Activated T-cell treated with anti-CD3 and anti-CD28 coated beads for 48 hours (primary cell): ENCODE measurements around the gene DGKD.

Experiments
- DNase-seq: peaks from one replicate; pipeline ENCODE4 v3.0.0-alpha.2; 2020; ENCODE audit warnings: low read depth

The DGKD gene

DNA sequence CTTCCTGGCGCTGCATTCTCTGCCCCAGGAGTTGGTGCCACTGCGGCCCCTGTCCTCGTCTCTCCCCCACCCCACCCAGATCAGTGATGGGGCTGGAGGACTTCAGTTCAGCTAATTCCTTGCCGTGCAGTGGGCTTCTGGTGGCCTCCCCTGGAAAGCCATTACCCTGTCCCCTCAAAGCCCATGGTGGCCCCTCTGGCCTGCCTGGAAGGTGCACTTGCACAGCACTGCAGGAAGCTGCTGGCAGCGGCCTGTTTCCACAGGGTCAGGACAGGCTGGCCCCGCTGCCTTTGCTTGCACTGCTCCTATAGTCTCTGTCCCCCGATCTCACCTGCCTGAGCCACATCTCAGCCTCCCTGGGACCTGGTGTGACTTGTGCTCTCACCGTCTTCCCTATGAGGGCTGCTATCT is 107.2 kb downstream of the DGKD start:
- DNase-seq = no peak

DNA sequence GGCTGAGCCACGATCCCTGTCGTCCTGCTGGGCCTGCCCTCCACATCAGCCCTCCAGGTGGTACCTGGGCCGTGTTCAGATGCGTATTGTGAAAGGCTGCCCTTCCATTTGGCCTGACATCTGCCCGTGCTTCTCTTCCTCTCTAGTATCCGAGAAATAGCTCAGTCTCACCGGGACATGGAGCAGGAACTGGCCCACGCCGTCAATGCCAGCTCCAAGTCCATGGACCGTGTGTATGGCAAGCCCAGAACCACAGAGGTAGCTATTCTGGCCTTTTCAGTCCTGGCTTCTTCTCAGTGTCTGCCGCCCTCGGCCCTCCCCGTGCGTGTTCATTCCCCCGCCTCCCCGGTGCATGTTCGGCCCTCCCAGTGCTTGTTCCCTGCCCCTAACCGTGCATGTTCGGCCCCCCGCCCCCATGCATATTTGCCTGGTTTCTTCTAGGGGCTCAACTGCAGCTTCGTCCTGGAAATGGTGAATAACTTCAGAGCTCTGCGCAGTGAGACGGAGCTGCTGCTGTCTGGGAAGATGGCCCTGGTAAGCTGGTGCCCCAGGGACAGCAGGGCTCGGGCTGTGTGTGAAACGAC is 108.0 kb downstream of the DGKD start:
- DNase-seq = no peak

DNA sequence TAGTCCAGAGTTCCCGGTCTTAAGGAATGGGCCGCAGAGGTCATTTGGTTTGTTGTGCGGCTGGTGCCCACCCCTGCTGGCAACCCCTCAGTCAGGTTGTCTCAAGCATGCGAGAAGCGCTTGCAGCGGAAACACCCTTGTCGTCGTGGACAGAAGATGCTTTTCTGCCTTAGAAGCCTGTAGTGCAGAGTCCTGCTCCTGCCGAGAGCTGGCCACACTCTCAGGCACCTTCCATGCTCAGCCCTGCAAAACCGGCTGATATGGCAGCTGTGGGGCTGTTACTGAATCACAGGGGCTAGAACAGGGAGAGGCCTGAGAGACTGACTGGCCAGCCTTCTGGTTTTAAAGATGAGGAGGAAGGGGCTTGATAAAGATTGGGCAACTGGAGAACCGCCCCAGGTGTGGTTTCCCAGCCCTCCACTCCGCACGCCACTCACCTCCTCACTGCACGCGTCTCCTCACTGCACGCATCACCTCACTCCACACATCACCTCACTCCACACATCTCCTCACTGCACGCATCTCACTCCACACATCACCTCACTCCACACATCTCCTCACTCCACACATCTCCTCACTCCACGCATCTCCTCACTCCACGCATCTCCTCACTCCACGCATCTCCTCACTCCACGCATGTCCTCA is 108.7 kb downstream of the DGKD start:
- no peak for DNase-seq

DNA sequence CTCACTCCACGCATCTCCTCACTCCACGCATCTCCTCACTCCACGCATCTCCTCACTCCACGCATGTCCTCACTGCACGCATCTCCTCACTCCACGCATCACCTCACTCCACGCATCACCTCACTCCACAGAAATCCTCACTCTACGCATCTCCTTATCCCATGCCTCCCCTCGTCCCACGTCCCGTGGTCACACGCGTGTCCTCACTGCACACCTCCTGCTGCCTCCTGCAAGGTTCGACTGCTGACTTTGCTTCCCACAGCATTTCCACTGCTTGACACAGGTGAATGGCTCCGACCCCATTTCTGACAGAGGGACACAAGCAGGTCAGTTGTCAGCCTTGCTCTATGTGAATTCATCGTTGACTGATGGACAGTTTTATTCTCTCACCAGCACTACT is 109.3 kb downstream of the DGKD start:
- no peak for DNase-seq

DNA sequence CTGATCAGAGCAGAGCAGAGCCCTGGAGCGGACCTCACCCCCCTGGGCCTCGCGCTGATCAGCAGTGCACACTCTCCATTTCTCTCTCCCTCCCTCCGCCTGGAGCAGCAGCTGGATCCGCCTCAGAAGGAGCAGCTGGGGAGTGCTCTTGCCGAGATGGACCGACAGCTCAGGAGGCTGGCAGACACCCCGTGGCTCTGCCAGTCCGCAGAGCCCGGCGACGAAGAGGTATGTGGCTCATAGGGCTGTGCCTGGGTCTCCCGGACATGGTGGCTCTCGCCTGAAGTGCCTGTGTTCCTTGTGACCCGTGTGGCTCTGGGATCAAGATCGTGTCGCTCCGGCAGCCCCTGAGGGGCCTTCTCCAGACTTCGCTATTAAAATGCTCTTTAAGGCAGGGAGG is 109.8 kb downstream of the DGKD start:
- no peak for DNase-seq

DNA sequence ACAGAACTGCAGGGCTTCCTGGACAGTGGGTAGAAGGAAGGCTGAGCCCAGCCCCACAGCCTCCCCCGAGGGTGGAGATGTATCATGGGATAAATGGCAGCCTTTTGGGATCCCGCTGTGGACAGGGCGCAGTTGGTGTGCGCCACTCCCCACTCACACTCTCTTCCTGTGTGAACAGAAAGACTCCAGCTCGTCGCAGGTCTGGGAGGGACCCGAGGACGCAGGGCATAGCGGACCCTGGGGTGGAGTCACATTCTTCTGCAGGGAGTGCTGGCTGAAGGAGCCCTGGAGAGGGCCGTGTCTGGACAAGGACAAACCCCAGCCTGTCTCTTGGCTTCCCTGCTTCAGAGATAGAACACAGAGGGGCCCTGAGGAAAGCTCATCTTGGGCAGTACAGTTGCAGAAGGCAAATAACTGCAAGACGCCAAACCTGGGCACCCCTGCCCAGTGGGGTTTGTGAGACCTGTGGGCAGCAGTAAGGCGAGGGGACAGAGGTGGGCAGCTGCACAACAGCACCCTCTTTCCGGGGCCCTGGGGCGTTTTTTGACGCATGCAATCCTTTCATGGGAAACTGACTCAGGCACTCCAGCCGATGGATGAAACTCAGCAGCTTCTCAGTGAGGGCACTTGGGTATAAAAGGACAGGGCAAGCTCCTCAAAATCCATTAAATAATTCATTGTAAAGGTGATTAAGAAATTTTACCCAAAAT is 110.4 kb downstream of the DGKD start:
- DNase-seq = no peak

DNA sequence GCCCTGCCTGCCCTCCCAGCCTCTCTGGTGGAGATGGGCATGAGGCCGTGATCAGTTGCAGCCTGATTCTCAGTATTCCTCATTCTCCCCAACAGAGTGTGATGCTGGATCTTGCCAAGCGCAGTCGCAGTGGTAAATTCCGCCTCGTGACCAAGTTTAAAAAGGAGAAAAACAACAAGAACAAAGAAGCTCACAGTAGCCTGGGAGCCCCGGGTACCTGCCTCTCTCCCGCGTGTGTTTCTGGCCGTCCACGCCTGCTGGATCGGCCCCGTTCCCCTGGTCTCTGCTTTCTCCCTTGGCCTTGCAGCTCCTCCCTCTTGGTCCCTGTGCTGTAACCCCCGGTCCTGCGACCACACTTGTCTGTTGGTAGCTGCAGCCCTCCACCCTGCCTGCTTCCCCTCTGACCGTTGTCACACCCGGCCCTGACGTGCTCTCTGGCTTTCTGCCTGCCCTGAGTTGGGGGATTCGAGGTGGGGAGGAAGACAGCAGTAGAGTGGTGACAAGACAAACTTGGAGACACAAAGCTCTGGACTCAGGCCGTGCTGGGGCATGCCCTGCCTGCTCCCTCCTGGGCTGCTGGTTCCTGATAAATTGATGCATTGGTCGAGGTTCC is 112.8 kb downstream of the DGKD start:
- DNase-seq = no peak

DNA sequence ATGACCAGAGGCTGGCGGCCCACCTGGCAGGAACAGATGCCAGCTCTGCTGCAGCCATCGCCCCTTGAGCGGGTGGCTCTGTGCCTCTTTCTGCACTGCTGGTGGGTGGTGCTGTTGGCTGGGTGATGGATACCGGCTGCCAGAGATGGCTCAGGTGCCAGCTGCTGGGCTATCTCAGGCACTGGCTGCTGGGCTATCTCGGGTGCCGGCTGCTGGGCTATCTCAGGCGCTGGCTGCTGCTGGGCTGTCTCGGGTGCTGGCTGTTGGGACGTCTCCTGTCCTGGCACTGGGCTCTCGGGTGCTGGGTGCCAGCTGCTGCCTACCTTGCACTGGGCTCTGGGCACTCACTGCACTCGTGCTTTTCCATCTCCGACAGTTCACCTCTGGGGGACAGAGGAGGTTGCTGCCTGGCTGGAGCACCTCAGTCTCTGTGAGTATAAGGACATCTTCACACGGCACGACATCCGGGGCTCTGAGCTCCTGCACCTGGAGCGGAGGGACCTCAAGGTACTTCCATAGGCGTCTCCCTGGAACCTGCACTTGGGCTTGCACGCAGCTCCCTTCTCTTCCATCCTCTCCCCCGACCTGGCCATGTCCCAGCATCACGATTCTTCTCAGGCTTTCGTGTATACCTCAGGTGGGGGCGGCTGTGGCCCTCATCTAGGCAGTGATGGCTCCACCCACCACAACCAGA is 113.9 kb downstream of the DGKD start:
- no peak for DNase-seq

DNA sequence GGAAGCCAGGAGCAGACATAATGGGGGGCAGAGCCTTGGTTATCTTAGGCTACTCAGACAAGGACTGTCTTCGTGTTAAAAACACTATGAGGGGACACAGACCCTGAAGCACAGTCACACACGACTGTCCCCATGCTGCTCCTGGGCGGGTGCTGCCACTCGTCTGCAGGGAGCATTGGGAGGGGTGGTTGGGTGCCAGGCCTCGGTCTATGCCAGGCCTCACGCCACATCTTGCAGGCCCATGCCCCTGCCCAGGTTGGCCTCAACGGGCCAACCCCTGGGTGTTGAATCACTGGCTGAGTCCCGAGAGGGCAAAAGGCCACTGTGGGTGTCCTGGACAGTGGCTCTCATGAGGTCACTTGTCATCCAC is 114.4 kb downstream of the DGKD start:
- no peak for DNase-seq

DNA sequence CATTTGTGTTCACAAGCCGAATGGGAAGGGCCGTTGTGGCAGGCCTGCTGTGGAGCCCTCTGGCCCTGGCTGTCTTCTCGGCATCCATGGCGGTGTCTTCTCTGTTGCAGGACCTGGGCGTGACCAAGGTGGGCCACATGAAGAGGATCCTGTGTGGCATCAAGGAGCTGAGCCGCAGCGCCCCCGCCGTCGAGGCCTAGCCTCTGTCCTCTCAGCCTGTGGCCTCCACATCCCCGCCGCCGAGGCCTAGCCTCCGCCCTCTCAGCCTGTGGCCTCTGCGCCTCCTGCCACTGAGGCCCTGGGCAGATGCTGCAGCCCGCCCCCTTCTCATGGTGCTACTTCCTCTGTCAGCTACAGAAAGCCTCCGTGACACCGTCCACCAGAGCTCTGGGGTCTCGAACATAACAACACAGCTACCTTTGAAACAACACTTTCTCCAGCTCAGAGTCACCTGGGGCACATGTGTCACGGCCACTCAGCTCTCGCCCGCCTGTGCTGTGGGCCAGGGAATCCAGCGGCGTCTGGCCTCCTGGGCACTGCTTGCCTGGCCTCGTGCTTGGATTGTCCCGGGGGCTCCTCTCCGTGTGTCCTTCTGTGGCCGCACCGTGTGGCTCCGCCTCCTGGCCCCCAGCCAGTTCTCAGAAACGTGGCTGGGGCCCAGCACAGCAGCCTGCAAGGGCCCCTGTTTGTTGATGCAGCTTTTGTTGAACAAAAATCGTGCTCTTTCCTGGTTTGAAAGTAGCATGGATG is 115.1 kb downstream of the DGKD start:
- DNase-seq = no peak

DNA sequence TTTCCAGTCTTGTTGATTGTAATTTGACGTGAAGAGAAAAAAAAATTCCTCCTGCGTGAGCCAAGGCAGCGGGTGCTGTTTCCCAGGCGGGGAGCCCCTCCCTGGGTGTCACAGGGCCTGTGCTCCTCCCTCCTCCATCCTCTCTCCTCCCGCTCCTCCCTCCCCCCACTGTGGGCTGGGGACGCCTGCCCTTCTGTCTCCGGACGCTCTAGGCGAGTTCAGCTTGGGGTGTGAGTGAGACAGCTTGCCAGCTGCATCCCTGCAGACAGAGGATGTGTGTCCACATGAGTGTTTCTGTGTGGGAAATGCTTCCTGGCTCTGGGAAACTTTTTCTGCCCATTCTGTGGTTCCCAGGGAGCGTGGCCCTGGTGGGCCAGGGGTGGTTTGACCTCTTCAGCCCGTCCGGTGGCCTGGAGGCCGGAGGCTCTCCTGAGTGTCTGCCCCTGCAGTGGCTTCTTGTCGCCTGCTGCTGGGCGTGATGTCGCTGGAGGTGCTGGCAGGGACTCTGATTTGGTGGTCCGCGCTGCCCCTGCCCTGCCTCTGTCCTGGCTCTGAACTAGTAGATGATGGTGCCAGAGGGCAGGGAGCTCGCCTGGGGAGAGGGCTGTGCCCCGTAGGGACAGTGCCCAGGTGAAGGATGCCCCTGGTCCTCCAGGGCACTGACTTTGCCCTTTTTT is 115.9 kb downstream of the DGKD start:
- no peak for DNase-seq

DNA sequence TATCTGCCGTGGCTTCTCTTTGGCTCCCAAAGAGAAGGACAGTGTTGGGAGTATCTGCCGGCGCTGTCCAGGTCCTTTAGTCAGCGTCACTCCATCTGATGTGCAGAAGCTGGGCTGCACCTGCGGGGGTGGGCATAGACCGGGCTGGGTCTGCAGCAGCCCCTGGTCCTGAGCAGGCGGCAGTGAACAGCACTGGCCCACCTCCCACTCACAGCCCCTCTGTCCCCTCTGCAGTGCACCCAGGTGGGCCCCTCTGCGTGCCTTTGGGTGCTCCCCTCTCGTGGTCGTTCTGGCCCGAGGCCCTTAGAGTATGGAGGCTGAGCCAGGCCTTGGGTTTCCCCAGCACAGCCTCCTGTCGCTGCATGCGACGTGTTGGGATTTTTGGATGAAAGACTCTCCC is 116.5 kb downstream of the DGKD start:
- DNase-seq = no peak

DNA sequence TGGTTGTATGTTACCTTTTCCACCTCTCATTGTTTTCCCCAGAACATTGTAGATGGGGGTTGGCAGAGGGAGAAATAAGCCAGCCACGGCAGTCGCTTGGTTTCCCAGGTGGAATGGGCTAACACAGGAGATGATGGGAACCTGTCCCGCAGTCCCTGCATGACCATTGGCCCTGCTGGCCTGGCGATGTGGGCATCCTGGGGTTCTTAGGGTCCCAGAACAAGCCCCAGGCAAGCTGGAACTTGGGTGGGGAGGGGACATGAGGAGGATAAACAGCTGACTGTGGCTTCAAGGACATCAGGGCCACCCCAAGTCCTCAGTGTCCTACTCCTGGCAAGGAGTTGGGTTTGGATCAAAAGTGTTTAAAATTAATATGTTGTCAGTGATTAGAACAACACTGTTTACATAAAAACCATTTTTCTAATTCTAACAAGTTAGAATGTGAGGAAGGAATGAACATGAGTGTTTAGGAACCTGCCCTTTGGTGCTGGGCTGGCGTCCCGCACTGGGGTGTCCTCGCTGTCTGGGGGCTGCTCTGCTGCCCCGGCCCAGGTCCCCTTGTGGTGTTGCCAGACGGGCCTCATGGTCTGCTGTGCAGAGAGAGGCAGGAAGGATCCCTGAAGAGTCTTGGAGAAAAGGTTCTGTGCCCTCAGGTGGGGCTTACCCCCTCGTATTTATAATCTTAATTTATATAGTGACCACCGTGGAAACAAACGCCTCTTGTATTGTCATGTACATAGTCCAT is 117.2 kb downstream of the DGKD start:
- DNase-seq = no peak

DNA sequence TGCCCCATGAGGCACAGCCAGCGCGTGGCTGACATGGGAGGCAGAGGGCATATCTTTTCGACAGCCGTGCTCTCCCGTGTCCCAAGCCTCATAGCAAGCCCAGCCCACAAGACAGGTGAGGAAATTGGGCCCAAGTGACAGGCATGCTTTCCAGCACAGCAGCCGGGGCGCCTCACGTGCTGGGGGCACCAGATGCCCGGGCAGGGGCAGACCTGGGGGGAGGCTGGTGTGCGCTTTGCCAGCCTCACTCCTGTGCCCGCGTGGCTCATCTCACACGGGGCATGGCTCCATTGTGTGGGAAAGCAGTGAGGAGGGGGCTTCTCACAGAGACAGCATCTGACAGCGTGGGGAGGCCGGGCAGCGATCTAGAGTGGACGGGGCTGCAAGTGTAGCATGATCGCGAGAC is 119.1 kb downstream of the DGKD start:
- DNase-seq = no peak

DNA sequence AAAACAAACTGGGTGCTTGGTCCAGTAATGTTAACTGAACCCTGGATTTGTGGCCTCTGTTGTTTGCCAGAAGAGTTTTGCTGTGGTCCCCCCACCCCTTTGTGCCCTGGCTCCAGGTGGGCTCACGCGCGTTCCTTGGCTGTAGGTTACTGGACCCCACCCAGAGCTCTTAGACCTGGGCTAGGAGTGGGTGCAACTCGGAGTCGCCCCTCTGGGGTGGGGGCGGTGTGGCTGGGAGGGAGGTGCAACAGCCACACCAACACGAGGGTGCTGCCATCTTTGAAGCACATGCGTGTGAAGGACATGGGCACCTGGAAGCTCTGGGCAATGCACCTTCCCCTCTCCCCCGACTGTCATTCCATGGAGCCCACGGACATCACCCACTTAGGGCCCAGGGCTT is 119.6 kb downstream of the DGKD start:
- no peak for DNase-seq

DNA sequence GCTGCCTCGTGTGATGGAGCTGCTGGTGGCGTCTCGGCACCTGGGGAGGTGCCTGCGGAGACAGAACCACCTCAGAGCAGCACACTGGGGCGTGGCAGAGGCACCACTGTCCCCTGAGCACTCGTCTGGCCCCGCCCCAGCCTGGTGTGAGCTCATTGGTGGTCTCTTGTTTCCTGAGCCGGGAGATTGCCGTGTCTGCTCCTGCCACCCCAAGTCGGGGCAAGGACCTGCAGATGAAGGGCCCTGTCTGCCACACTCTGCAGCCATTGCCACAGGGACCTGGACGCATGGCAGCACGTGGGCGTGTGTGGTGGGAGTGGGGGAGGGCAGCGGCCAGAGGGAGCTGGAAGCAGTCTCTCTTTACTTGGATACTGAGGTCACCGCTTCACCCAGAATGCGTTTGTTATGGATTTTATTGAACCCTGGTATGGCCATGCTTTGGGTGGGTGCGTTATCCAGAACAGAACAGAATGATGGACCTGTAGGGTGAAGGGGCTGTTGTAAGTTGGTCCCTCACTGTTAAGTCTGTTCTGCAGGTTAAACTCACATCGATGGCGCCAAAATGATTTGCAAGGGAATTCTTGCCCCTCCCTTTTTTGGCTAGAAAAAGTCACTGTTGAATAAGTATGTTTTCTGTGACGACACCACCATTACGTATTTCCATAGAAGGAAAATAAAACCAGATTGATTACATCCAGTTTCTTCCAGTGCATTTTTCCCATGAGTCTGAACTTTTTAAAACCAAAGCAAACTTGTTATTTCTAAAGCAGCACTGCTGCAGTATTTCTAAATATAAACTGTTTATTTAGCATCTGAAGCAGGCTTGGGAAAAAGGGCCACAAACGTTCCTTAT is 120.2 kb downstream of the DGKD start:
- no peak for DNase-seq

DNA sequence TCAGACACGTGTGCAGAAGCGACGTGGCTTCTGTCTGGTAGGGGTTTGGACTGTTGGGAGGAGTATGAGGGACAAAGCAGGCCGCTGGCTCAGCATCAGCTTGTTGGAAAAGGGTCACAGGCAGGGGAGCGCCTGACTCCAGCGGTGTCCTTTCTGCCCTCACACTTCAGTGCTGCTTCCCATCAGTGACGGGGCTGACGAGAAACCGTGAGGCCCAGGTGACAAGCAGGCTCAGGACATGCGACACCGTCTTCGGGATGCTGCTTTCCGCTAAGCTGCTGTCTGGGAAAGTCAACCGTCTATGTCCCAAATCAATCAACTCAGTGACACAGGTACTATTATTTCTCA is 121.7 kb downstream of the DGKD start:
- no peak for DNase-seq

DNA sequence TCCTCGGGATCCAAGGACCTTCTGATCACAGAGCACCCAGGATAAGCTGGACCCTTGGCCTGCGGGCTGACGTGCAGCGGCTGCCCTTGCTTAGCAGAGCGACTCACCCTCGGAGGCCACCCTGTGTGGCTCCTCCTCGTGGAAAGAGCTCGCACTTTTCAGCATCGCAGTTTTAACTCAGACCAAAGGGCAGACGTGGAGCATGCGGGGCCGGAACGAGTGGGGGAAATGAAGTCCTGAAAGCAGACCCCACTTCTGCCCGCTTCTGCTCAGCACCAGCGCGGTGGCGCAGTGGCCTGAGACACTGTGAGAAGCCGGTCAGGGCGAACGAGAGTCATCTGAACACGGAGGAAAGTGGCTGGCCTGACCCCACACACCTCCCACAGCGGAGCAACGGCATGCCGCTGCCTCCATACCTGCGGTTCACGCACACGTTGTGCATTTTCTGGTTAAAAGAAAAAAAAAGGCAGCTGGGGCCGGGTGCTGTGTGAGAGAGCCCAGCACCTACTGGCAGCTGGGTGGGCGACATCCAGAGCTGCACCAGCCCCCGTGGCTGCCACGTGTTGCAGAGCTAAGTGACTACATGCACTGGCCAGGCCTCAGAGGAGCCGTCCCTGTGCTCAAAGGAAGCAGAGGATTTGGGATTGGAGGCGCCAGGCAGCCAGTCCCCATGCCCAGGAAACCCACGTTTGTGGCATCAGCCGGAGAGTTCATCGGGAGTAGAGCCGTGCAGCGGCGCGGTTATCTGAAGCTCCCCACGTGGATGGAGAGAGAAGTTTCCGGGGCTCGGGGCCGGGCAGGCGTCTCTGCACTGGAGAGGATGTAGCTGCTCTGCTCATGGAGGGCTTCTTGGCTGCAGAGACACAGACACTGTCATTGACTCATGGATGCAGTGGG is 122.6 kb downstream of the DGKD start:
- DNase-seq = no peak
